Measurements from ENCODE around the gene SCAI.
"Not testable (repeated sequence)": the region's sequence is repeated elsewhere in the genome, so short reads cannot be mapped to it uniquely, and the experiment has no call there.

The SCAI gene

GRCh38 chr9:124940521-124940893 lies 202.8 kb downstream of the SCAI start:
- peak; percentile 81 for DNase-seq

- no peak for DNase-seq
Observed at GRCh38 chr9:124939944-124940343, 203.4 kb downstream of the SCAI start.

- DNase-seq: no peak
Observed at GRCh38 chr9:124934290-124934689, 209.0 kb downstream of the SCAI start.

- no peak for DNase-seq
Observed at GRCh38 chr9:124932333-124932732, 211.0 kb downstream of the SCAI start.

GRCh38 chr9:124929464-124929863 lies 213.9 kb downstream of the SCAI start:
- DNase-seq: no peak

GRCh38 chr9:124928116-124928515 lies 215.2 kb downstream of the SCAI start:
- no peak for DNase-seq

GRCh38 chr9:124920394-124920793 lies 222.9 kb downstream of the SCAI start:
- DNase-seq: not testable (repeated sequence)

GRCh38 chr9:124914753-124915405 lies 228.4 kb downstream of the SCAI start:
- no peak for DNase-seq

- DNase-seq: no peak
Observed at GRCh38 chr9:124913378-124913777, 229.9 kb downstream of the SCAI start.

- no peak for DNase-seq
Observed at GRCh38 chr9:124911766-124912165, 231.6 kb downstream of the SCAI start.

GRCh38 chr9:124908098-124908497 lies 235.2 kb downstream of the SCAI start:
- no peak for DNase-seq

GRCh38 chr9:124906966-124907365 lies 236.4 kb downstream of the SCAI start:
- DNase-seq: no peak

GRCh38 chr9:124899845-124900244 lies 243.5 kb downstream of the SCAI start:
- DNase-seq: no peak

- DNase-seq: no peak
Observed at GRCh38 chr9:124897570-124898460, 245.5 kb downstream of the SCAI start.

- DNase-seq: no peak
Observed at GRCh38 chr9:124894741-124895170, 248.6 kb downstream of the SCAI start.

GRCh38 chr9:124894035-124894740 lies 249.1 kb downstream of the SCAI start:
- DNase-seq: no peak

Data from NCI-H146 (cell line).